Epithelial cell of proximal tubule (primary cell): ENCODE measurements around the gene CTSK. TPM values are rescaled to one million over a fixed set of nuclear protein-coding genes. Genes with fewer than 3 reads are reported as not detected.
"Not testable (repeated sequence)": the region's sequence is repeated elsewhere in the genome, so short reads cannot be mapped to it uniquely, and the experiment has no call there.

Experiments used
- DNase-seq: peaks from one replicate; pipeline ENCODE4 v3.0.0-alpha.2; 2011; ENCODE audit warnings: low read depth
- H3K4me3 ChIP-seq: 2 replicates; pipeline ENCODE4 v1.5.1; 2011; ENCODE audit warnings: low read depth, mild to moderate bottlenecking, low read length
- total RNA-seq: library from RNA; depleted of rRNA; stranded (reverse); fragments of >200 nt; gene quantifications from 2 replicates; pipeline ENCODE4 v1.2.3, GENCODE V29; 2015
- TF ChIP-seq, protein P1 (sequence below): conservative IDR thresholded peaks from 2 replicates; pipeline ENCODE4 v1.5.1; 2012; ENCODE audit warnings: low read depth, mild to moderate bottlenecking, low read length

Gene CTSK
- total RNA-seq, 1 donor from 2014 or later, result 2.0 TPM

DNA sequence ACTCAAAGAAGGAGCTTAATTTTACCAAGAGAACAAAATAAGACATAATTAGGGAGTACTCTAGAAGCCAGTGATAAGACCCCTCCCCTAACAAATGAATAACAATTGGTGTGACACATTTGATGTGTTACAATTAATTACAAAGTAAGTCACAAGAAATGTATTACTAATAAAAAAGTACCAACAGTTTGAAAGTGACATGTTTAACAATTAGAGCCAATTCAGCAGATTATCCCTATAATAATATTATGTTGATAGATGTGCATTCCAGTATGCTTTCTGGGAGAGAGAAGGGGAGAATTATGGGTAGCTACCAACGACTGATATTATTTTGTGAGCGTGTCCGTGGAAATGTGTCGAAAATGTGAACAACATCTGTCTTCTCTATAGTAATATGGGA is 19.1 kb downstream of the CTSK start:
- DNase-seq, result no peak
- TF ChIP-seq, protein P1, sequence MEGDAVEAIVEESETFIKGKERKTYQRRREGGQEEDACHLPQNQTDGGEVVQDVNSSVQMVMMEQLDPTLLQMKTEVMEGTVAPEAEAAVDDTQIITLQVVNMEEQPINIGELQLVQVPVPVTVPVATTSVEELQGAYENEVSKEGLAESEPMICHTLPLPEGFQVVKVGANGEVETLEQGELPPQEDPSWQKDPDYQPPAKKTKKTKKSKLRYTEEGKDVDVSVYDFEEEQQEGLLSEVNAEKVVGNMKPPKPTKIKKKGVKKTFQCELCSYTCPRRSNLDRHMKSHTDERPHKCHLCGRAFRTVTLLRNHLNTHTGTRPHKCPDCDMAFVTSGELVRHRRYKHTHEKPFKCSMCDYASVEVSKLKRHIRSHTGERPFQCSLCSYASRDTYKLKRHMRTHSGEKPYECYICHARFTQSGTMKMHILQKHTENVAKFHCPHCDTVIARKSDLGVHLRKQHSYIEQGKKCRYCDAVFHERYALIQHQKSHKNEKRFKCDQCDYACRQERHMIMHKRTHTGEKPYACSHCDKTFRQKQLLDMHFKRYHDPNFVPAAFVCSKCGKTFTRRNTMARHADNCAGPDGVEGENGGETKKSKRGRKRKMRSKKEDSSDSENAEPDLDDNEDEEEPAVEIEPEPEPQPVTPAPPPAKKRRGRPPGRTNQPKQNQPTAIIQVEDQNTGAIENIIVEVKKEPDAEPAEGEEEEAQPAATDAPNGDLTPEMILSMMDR, result no peak
- H3K4me3 ChIP-seq, result no peak overlapping the region

DNA sequence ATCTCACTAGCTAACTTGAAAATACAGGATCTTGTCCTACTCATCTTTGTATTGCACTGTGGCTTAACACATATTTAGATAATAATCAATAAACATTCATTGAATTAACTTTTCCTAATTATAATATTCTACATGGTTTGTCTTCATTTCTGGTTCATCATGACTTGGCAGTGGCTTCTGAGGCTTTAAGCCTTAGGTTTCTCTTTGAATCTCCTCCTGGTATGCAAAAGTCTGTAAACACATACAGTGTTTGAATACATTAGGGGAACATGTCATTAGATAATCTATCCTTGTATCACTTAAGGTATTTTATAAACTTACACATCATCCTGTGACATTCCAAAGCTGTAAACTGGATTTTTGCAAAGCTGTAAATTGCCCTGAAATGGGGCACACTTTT is 20.6 kb downstream of the CTSK start:
- no peak for DNase-seq
- TF ChIP-seq, protein P1, result no peak
- no peak overlapping the region for H3K4me3 ChIP-seq

DNA sequence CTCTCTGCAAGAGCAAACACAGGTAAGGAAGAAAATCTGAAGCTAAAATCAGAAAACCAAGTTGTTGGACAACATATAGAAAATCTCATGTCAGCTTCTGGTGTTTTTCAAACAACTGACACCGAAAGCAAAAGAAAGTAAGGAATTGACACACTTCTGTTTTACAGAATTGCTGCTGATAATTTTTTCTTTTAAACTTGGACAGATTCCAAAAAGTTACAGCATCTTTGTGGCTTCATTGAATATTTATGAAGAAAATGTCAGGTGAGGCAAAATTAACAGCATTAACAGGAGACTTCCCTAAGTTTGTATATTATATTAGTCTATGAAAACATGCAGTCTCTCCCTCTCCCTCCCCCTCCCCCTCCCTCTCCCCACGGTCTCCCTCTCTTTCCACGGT is 27.6 kb downstream of the CTSK start:
- H3K4me3 ChIP-seq, result no peak overlapping the region
- TF ChIP-seq, protein P1, result no peak
- no peak for DNase-seq

DNA sequence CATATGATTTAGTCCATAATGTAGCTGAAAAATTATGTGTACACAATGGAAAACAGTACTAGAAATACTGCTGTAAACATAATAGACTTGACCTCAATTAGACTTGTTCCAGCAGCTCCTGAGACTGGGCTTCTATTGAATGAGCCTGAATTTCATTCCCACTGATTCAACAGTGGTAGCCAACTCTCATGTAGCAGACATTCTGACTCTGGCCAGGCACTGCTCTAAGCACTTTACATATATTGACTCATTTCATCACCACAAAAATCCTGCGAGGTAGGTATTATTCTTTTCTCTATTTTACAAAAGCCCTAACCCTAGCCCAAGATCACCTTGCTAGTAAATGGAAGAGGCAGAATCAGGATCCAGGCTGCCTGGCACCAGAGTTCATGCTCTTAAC is 29.7 kb downstream of the CTSK start:
- H3K4me3 ChIP-seq, result no peak overlapping the region
- no peak for DNase-seq
- TF ChIP-seq, protein P1, result no peak

DNA sequence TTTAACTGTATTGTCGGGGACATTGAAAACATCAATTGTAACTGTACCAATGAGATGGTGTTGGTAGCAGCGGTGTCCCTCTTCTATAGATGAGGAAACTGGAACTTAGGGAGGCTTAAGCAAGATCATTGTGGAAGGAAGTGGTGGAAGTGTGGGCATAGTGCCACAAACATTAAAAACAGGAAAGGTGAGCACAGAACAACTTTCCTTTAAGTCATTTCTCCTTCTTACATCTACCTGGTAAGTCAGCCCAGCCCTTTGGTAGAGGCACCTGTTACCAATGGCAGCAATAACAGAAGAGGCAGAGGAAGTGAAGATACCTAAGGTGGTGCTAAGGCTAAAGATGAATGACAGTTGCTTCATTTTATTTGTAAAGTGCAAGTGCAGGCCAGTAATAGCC is 30.5 kb downstream of the CTSK start:
- H3K4me3 ChIP-seq, result no peak overlapping the region
- no peak for DNase-seq
- TF ChIP-seq, protein P1, result no peak

DNA sequence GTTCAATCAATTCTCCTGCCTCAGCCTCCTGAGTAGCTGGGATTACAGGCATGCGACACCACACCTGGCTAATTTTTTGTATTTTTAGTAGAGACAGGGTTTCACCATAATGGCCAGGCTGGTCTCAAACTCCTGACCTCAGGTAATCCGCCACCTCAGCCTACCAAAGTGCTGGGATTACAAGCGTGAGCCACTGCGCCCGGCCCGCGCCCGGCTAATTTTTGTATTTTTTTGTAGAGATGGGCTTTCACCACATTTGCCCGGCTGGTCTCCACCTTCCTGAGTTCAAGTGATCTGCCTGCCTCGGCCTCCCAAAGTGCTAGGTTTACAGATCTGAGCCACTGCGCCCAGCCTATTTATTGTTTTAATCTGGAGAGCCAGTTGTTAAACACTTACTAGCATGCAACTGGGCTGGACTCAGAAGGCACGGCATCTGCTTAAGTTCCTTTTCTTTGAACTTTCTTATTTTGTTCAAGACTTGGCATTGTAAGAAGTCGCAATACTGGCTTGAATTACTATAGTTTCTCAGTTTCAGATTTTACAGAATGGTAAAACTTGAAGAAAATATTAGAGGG is 32.0 kb downstream of the CTSK start:
- not testable (repeated sequence) for DNase-seq, H3K4me3 ChIP-seq

DNA sequence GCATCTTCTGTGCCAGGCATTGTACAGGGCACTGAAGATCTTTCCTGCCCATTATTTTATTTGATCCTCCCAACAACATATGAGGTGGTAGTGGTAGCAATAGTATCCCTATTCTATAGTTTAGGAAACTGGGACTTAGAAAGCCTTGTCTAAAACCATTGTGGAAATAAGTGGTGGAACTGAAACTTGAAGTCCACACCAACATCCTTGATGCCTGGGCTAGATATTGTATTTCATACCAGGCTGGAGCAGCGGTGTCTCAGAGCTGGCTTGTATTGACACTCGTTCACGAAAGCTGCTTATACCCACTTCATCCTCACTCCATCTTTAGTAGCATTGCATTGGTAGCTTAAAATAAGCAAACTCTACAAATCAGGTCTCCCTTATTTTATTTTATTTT is 32.8 kb downstream of the CTSK start:
- no peak overlapping the region for H3K4me3 ChIP-seq
- TF ChIP-seq, protein P1, result no peak
- no peak for DNase-seq
